OCI-LY1 (cell line): ENCODE measurements around the gene RASGRF1.

Experiments
- H2AFZ ChIP-seq: fragments of 200-600 bp; sonication (generic), shearing (Covaris generic); 2 replicates; pipeline ENCODE4 v1.6.0; 2014; ENCODE audit warnings: antibody characterized with exemption, mild to moderate bottlenecking, low read length
- H3F3A ChIP-seq: fragments of 200-600 bp; sonication (generic), shearing (Covaris generic); 2 replicates; pipeline ENCODE4 v1.6.0; 2014; ENCODE audit warnings: mild to moderate bottlenecking, antibody characterized with exemption, low read length, moderate library complexity; ENCODE audit not compliant: insufficient read depth
- H3K27ac ChIP-seq: fragments of 200-600 bp; sonication (generic); 2 replicates; pipeline ENCODE4 v1.5.1; 2014; ENCODE audit warnings: low read length, mixed run types, mild to moderate bottlenecking, low read depth; ENCODE audit not compliant: poor library complexity, severe bottlenecking
- H3K27me3 ChIP-seq: fragments of 200-600 bp; sonication (generic); 2 replicates; pipeline ENCODE4 v1.6.0; 2014; ENCODE audit warnings: antibody characterized with exemption, mild to moderate bottlenecking, low read length, moderate library complexity; ENCODE audit not compliant: insufficient read depth
- H3K36me3 ChIP-seq: fragments of 200-600 bp; sonication (generic); 2 replicates; pipeline ENCODE4 v1.6.1; 2014; ENCODE audit warnings: mild to moderate bottlenecking, antibody characterized with exemption, low read length, moderate library complexity, mixed read lengths; ENCODE audit not compliant: insufficient read depth
- H3K4me1 ChIP-seq: fragments of 200-600 bp; sonication (generic); 2 replicates; pipeline ENCODE4 v1.5.1; 2014; ENCODE audit warnings: mild to moderate bottlenecking, low read length, moderate library complexity; ENCODE audit not compliant: insufficient read depth, severe bottlenecking
- H3K4me2 ChIP-seq: fragments of 200-600 bp; sonication (generic), shearing (Covaris generic); 2 replicates; pipeline ENCODE4 v1.6.1; 2014; ENCODE audit warnings: low read length
- H3K4me3 ChIP-seq: fragments of 200-600 bp; sonication (generic); 2 replicates; pipeline ENCODE4 v1.5.1; 2014; ENCODE audit warnings: low read length, low read depth, mild to moderate bottlenecking, mixed read lengths; ENCODE audit not compliant: poor library complexity, severe bottlenecking
- H3K79me2 ChIP-seq: fragments of 200-600 bp; shearing (Covaris generic); 2 replicates; pipeline ENCODE4 v1.6.1; 2016; ENCODE audit warnings: mixed run types, low read length, mixed read lengths; ENCODE audit not compliant: insufficient read depth
- H3K9ac ChIP-seq: fragments of 200-600 bp; sonication (generic), shearing (Covaris generic); 2 replicates; pipeline ENCODE4 v1.6.1; 2014; ENCODE audit warnings: mild to moderate bottlenecking, low read length, mixed read lengths
- H3K9me2 ChIP-seq: fragments of 200-600 bp; sonication (generic), shearing (Covaris generic); 2 replicates; pipeline ENCODE4 v1.6.1; 2014; ENCODE audit warnings: low read depth, mild to moderate bottlenecking, low read length, mixed read lengths
- H3K9me3 ChIP-seq: fragments of 200-600 bp; shearing (Covaris generic); 2 replicates; pipeline ENCODE4 v1.6.1; 2014; ENCODE audit warnings: low read length, mixed read lengths
- H4K20me1 ChIP-seq: fragments of 200-600 bp; sonication (generic), shearing (Covaris generic); 2 replicates; pipeline ENCODE4 v1.6.0; 2016; ENCODE audit warnings: mild to moderate bottlenecking, low read length; ENCODE audit not compliant: insufficient read depth
- CTCF ChIP-seq: fragments of 200-600 bp; sonication (generic), shearing (Covaris generic); IDR thresholded peaks from 2 replicates; pipeline ENCODE4 v1.5.1; 2017; ENCODE audit warnings: mild to moderate bottlenecking, antibody characterized with exemption, low read length, moderate library complexity, mixed read lengths
- EZH2 ChIP-seq: fragments of 200-600 bp; sonication (generic), shearing (Covaris generic); IDR thresholded peaks from 2 replicates; pipeline ENCODE4 v1.8.0; 2017; ENCODE audit warnings: borderline replicate concordance, mixed run types, mild to moderate bottlenecking, antibody characterized with exemption, low read length, moderate library complexity, mixed read lengths

RASGRF1 gene

DNA sequence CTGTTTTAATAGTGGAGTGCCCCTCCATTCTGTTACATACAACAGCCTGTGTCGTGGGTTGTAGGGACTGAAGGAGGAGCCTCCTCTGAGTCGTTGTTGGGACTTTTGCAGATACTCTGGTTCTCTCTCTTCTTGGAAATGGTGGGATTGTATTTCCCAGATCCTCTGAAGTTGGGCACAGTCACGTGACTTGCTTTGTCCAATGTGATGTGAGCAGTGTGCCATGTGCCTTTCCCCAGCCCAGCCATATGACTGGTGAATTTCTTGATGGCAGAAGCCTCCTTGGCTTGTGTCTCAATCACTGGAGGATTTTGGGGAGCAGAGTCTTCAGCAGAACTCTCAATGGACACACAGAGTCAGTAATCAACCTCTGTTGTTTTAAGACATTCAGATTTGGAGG is 36.2 kb downstream of the RASGRF1 start:
- H3K9me2 ChIP-seq, result no peaks in the 10 kb centered on the region
- TF ChIP-seq CTCF (no peak), EZH2 (no peak)
- no peak overlapping the region for H3K9ac ChIP-seq
- H3F3A ChIP-seq, result no peaks in the 10 kb centered on the region
- H3K4me2 ChIP-seq, result no peak overlapping the region
- H2AFZ ChIP-seq, result no peak overlapping the region
- H4K20me1 ChIP-seq, result no peaks in the 10 kb centered on the region
- H3K4me3 ChIP-seq, result no peak overlapping the region
- peaks cover 6% of the 10 kb centered on the region for H3K27me3 ChIP-seq
- no peak overlapping the region for H3K27ac ChIP-seq
- H3K79me2 ChIP-seq, result no peaks in the 10 kb centered on the region
- H3K4me1 ChIP-seq, result no peaks in the 10 kb centered on the region
- no peaks in the 10 kb centered on the region for H3K36me3 ChIP-seq
- no peaks in the 10 kb centered on the region for H3K9me3 ChIP-seq

DNA sequence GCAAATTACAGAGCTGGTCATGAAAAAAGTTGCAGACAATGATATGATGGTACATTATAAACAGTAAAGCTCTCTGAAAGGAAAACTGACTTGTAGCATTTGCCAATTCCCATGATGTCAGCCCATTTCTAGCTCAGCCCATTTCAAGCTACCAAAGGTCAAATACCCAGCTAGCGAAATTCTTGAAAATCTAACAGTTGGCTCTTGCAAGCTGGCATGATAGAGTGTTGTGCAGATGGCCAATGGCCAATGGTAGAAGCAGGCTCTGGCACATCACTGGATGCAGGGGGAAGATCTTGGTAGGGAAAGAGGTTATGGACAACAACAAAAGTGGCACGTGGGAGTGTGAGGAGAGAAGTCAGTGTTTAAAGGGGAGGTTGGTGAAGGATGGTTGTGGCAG is 36.7 kb downstream of the RASGRF1 start:
- no peak overlapping the region for H3K27ac ChIP-seq
- H3K9me3 ChIP-seq, result no peaks in the 10 kb centered on the region
- TF ChIP-seq EZH2 (no peak), CTCF (no peak)
- H4K20me1 ChIP-seq, result no peaks in the 10 kb centered on the region
- no peak overlapping the region for H3K4me3 ChIP-seq
- no peaks in the 10 kb centered on the region for H3K36me3 ChIP-seq
- H3K4me2 ChIP-seq, result no peak overlapping the region
- no peaks in the 10 kb centered on the region for H3K4me1 ChIP-seq
- no peak overlapping the region for H3K9ac ChIP-seq
- H3F3A ChIP-seq, result no peaks in the 10 kb centered on the region
- no peaks in the 10 kb centered on the region for H3K9me2 ChIP-seq
- no peaks in the 10 kb centered on the region for H3K79me2 ChIP-seq
- H3K27me3 ChIP-seq, result peaks cover 6% of the 10 kb centered on the region
- H2AFZ ChIP-seq, result no peak overlapping the region

- no peak overlapping the region for H3K4me2 ChIP-seq
- H4K20me1 ChIP-seq, result no peaks in the 10 kb centered on the region
Observed at GRCh38 chr15:79051941-79052731, 38.4 kb downstream of the RASGRF1 start.

More at GRCh38 chr15:79051941-79052731, 38.4 kb downstream of the RASGRF1 start:
- TF ChIP-seq EZH2 (no peak), CTCF (no peak)
- Histone ChIP-seq H3K9me2 (no peaks in the 10 kb centered on the region), H3F3A (no peaks in the 10 kb centered on the region), H3K36me3 (no peaks in the 10 kb centered on the region), H3K27me3 (peaks cover 6% of the 10 kb centered on the region; the same call in 1 of the 2 replicates), H3K9ac (no peak overlapping the region), H3K9me3 (no peaks in the 10 kb centered on the region), H3K4me3 (no peak overlapping the region), H3K79me2 (no peaks in the 10 kb centered on the region), H3K27ac (no peak overlapping the region), H2AFZ (no peak overlapping the region), H3K4me1 (no peaks in the 10 kb centered on the region)
